ENCODE results near the gene C2orf78.
"Not testable (repeated sequence)": the region's sequence is repeated elsewhere in the genome, so short reads cannot be mapped to it uniquely, and the experiment has no call there.

C2orf78 gene

GRCh38 chr2:73779467-73780236 is 4.3 kb upstream of the C2orf78 start, which contains the start of gene DUSP11:
Gene DUSP11, minus strand, starts transcription at chr2:73780103. Its CDS starts 129 bp downstream, at chr2:73779974.
- DNase-seq (ENCODE audit: low read depth): peak; percentile 94

- DNase-seq (ENCODE audit: low read depth): no peak
Measured at GRCh38 chr2:73780237-73780582, 3.8 kb upstream of the C2orf78 start.

- DNase-seq (ENCODE audit: low read depth): not testable (repeated sequence)
Measured at GRCh38 chr2:73783402-73783801, 581 bp upstream of the C2orf78 start.

GRCh38 chr2:73811878-73812277 is 27.9 kb downstream of the C2orf78 start:
- DNase-seq (ENCODE audit: low read depth): no peak

- DNase-seq (ENCODE audit: low read depth): no peak
Measured at GRCh38 chr2:73812635-73813034, 28.7 kb downstream of the C2orf78 start.

GRCh38 chr2:73818296-73818695 is 34.3 kb downstream of the C2orf78 start:
- DNase-seq (ENCODE audit: low read depth): no peak

- DNase-seq (ENCODE audit: low read depth): no peak
Measured at GRCh38 chr2:73821227-73821626, 37.2 kb downstream of the C2orf78 start.

- DNase-seq (ENCODE audit: low read depth): no peak
Measured at GRCh38 chr2:73821669-73822068, 37.7 kb downstream of the C2orf78 start.

GRCh38 chr2:73822276-73822675 is 38.3 kb downstream of the C2orf78 start:
- no peak for DNase-seq (ENCODE audit: low read depth)

GRCh38 chr2:73822991-73823390 is 39.0 kb downstream of the C2orf78 start:
- no peak for DNase-seq (ENCODE audit: low read depth)

- no peak for DNase-seq (ENCODE audit: low read depth)
Measured at GRCh38 chr2:73823416-73823815, 39.4 kb downstream of the C2orf78 start.

- DNase-seq (ENCODE audit: low read depth): no peak
Measured at GRCh38 chr2:73823916-73824523, 40.0 kb downstream of the C2orf78 start.

GRCh38 chr2:73825408-73825807 is 41.4 kb downstream of the C2orf78 start:
- DNase-seq (ENCODE audit: low read depth): no peak

GRCh38 chr2:73827018-73827417 is 43.0 kb downstream of the C2orf78 start:
- no peak for DNase-seq (ENCODE audit: low read depth)

- DNase-seq (ENCODE audit: low read depth): no peak
Measured at GRCh38 chr2:73827660-73828388, 43.8 kb downstream of the C2orf78 start.

- DNase-seq (ENCODE audit: low read depth): no peak
Measured at GRCh38 chr2:73828389-73828817, 44.4 kb downstream of the C2orf78 start.

GRCh38 chr2:73828818-73829570 is 45.0 kb downstream of the C2orf78 start, which contains the start of gene STAMBP:
Gene STAMBP, plus strand, starts transcription at chr2:73828961. Its CDS starts 1,896 bp downstream, at chr2:73830857.
- peak; percentile 84 for DNase-seq (ENCODE audit: low read depth)

GRCh38 chr2:73830871-73831401 is 47.0 kb downstream of the C2orf78 start:
- DNase-seq (ENCODE audit: low read depth): peak; percentile 28

- no peak for DNase-seq (ENCODE audit: low read depth)
Measured at GRCh38 chr2:73832930-73833329, 48.9 kb downstream of the C2orf78 start.

GRCh38 chr2:73836141-73836943 is 52.4 kb downstream of the C2orf78 start:
- DNase-seq (ENCODE audit: low read depth): no peak
